B cell (primary cell): ENCODE data around the gene NUP85.

Source experiments
- CTCF ChIP-seq: fragments of 200-600 bp; IDR thresholded peaks from one replicate; pipeline ENCODE4 v1.8.0; 2022; ENCODE audit warnings: antibody characterized with exemption, mild to moderate bottlenecking
- EZH2 ChIP-seq: IDR thresholded peaks from 2 replicates; pipeline ENCODE4 v1.6.1; 2012; ENCODE audit warnings: borderline replicate concordance, low read depth, mild to moderate bottlenecking, moderate library complexity, low read length; ENCODE audit not compliant: insufficient read depth, poor library complexity, severe bottlenecking

GRCh38 chr17:75231741-75232464 is 26.4 kb downstream of the NUP85 start:
- TF ChIP-seq CTCF (no peak), EZH2 (no peak)
